Transverse colon (tissue), 4 donors: ENCODE results near the gene ANKH.

ENCODE experiments used
- CTCF ChIP-seq, 5 experiments: fragments of 200-600 bp in 3 of 5; fragments of 450-650 bp in 2 of 5; sonication (generic) in 3 of 5; IDR thresholded peaks; 1 replicate in 2 of 5; 2 replicates in 3 of 5; pipeline ENCODE4 v1.5.1; 2016 to 2017; ENCODE audit warnings: antibody characterized with exemption in 5 of 5, inconsistent platforms in 3 of 5, mild to moderate bottlenecking in 2 of 5, moderate library complexity in 1 of 5
- POLR2A ChIP-seq: fragments of 450-650 bp; IDR thresholded peaks from one replicate; pipeline ENCODE4 v1.6.1; 2016; ENCODE audit warnings: antibody characterized with exemption, mild to moderate bottlenecking, moderate library complexity
- POLR2AphosphoS5 ChIP-seq, 3 donors: sonication (generic); formaldehyde crosslinking; IDR thresholded peaks; one replicate each; pipeline ENCODE4 v1.6.1; 2016; ENCODE audit warnings: antibody characterized with exemption in 3 of 3

GRCh38 chr5:14720236-14720923, 151.2 kb downstream of the ANKH start:
- TF ChIP-seq CTCF (IDR thresholded peaks at IDR 0.05): no peak
- no peak for TF ChIP-seq POLR2AphosphoS5 (IDR thresholded peaks at IDR 0.05)
- no peak for TF ChIP-seq POLR2A
